SK-N-MC (cell line): ENCODE results near the gene TBXA2R.

Experiments used
- DNase-seq: peaks from one replicate; pipeline ENCODE4 v3.0.0-alpha.2; 2011; ENCODE audit warnings: low read depth, low spot score
- H3K27ac ChIP-seq: fragments of 200-600 bp; sonication (generic); 2 replicates; pipeline ENCODE4 v1.5.1; 2016; ENCODE audit warnings: mixed run types
- H3K36me3 ChIP-seq: fragments of 200-600 bp; sonication (generic); 2 replicates; pipeline ENCODE4 v1.6.1; 2017; ENCODE audit warnings: antibody characterized with exemption, low read length, mixed read lengths; ENCODE audit not compliant: insufficient read depth
- H3K4me3 ChIP-seq: fragments of 200-600 bp; sonication (generic); 2 replicates; pipeline ENCODE4 v1.5.1; 2016
- H3K9ac ChIP-seq: fragments of 200-600 bp; sonication (generic); 2 replicates; pipeline ENCODE4 v1.8.0; 2017; ENCODE audit warnings: mixed run types, mixed read lengths; ENCODE audit not compliant: insufficient read length
- H3K9me3 ChIP-seq: fragments of 200-600 bp; sonication (generic); 2 replicates; pipeline ENCODE4 v1.6.1; 2017; ENCODE audit warnings: low read depth, mild to moderate bottlenecking, antibody characterized with exemption, low read length, moderate library complexity, mixed read lengths
- EZH2 ChIP-seq: fragments of 200-600 bp; sonication (generic); IDR thresholded peaks from one replicate; pipeline ENCODE4 v1.6.1; 2017; ENCODE audit warnings: antibody characterized with exemption
- FOXP2 ChIP-seq: optimal IDR thresholded peaks from 2 replicates; pipeline ENCODE3; 2011; ENCODE audit warnings: mild to moderate bottlenecking, moderate library complexity; ENCODE audit not compliant: insufficient read depth; ENCODE audit errors: extremely low read length, control extremely low read depth
- POLR2AphosphoS5 ChIP-seq: IDR thresholded peaks from 2 replicates; pipeline ENCODE4 v1.6.1; 2012; ENCODE audit warnings: mild to moderate bottlenecking, low read depth, low read length, borderline replicate concordance

TBXA2R gene

DNA sequence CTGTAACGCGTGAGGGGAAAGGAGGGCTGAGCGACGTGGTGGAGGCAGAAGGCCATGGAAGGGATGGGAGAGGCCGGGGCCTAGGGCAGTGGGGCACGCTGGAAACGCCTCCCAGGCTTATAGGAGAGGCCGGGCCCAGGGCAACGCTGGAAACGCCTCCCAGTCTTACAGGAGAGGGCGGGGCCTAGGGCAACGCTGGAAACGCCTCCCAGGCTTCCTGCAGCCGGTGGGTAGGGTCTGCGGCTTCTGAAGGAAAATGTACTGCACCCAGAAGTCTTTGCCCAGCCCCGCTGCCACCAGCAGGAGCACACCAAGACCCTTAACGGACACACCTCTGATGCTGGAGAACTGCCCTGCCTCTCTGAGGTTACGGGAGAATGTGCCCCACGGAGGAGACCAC lies 10.8 kb upstream of the TBXA2R start:
- Histone ChIP-seq H3K9ac (peak overlapping the region; percentile 17), H3K36me3 (peaks cover 2% of the 10 kb centered on the region; the same call in 1 of the 2 replicates), H3K27ac (no peak overlapping the region), H3K9me3 (no peaks in the 10 kb centered on the region), H3K4me3 (no peak overlapping the region)
- TF ChIP-seq POLR2AphosphoS5 (no peak), EZH2 (no peak), FOXP2 (no peak)
- no peak for DNase-seq

DNA sequence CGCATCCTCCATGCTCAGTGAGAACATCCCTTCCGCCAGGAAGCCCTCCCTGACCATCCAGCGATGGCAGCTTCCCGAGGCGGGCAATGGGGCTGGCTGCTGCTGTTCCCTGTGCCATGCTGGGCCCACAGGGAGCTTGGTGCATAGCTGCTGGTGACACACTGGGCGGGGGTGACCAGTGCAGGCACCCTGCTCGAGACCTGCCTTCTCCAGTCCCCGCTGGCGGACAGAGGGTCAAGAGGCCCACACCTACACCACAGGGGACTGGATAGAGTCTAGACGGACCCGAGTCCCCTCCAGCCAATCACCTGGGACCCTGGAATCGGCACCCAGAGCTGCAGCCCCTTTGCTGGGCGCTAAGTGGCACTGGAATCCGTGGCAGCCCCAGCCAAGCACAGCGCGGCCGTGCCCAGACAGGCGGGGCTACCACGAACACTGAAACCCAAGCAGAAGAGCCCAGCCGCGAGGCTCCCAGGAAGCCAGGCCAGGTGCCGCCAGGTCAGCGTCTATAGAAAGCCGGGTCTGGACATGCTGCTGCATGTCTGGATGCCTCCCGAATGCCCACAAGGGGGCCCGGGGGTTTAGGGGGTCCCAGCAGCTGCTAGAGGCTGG lies 9.0 kb upstream of the TBXA2R start:
- H3K9ac ChIP-seq, result no peak overlapping the region
- no peak overlapping the region for H3K27ac ChIP-seq
- H3K4me3 ChIP-seq, result no peak overlapping the region
- H3K9me3 ChIP-seq, result no peaks in the 10 kb centered on the region
- no peaks in the 10 kb centered on the region; the same call in 1 of the 2 replicates for H3K36me3 ChIP-seq
- DNase-seq, result no peak
- TF ChIP-seq FOXP2 (no peak), EZH2 (no peak), POLR2AphosphoS5 (no peak)

GRCh38 chr19:3614858-3615505 lies 8.3 kb upstream of the TBXA2R start:
- H3K27ac ChIP-seq, result no peak overlapping the region
- TF ChIP-seq POLR2AphosphoS5 (no peak), EZH2 (no peak), FOXP2 (no peak)
- no peak overlapping the region for H3K9ac ChIP-seq
- no peak for DNase-seq
- no peaks in the 10 kb centered on the region for H3K9me3 ChIP-seq
- H3K4me3 ChIP-seq, result no peak overlapping the region
- no peaks in the 10 kb centered on the region; the same call in 1 of the 2 replicates for H3K36me3 ChIP-seq

- H3K9me3 ChIP-seq, result no peaks in the 10 kb centered on the region
- no peaks in the 10 kb centered on the region; the same call in 1 of the 2 replicates for H3K36me3 ChIP-seq
- H3K4me3 ChIP-seq, result no peak overlapping the region
- no peak for TF ChIP-seq EZH2
- no peak for TF ChIP-seq FOXP2
- no peak for TF ChIP-seq POLR2AphosphoS5
- no peak overlapping the region for H3K9ac ChIP-seq
- no peak overlapping the region for H3K27ac ChIP-seq
- DNase-seq, result no peak
These were observed 7.4 kb upstream of the TBXA2R start for GRCh38 chr19:3613818-3614661.

GRCh38 chr19:3612901-3613741 lies 6.4 kb upstream of the TBXA2R start:
- no peak overlapping the region for H3K9ac ChIP-seq
- no peak overlapping the region for H3K27ac ChIP-seq
- no peak for DNase-seq
- TF ChIP-seq EZH2 (no peak), POLR2AphosphoS5 (no peak), FOXP2 (no peak)
- H3K36me3 ChIP-seq, result no peaks in the 10 kb centered on the region; the same call in 1 of the 2 replicates
- H3K4me3 ChIP-seq, result no peak overlapping the region
- H3K9me3 ChIP-seq, result no peaks in the 10 kb centered on the region

GRCh38 chr19:3612330-3612729 lies 5.7 kb upstream of the TBXA2R start:
- H3K9ac ChIP-seq, result no peak overlapping the region
- TF ChIP-seq POLR2AphosphoS5, result no peak
- TF ChIP-seq FOXP2, result no peak
- no peak for TF ChIP-seq EZH2
- no peak for DNase-seq
- H3K36me3 ChIP-seq, result no peaks in the 10 kb centered on the region; the same call in 1 of the 2 replicates
- H3K4me3 ChIP-seq, result no peak overlapping the region
- no peak overlapping the region for H3K27ac ChIP-seq
- no peaks in the 10 kb centered on the region for H3K9me3 ChIP-seq

DNA sequence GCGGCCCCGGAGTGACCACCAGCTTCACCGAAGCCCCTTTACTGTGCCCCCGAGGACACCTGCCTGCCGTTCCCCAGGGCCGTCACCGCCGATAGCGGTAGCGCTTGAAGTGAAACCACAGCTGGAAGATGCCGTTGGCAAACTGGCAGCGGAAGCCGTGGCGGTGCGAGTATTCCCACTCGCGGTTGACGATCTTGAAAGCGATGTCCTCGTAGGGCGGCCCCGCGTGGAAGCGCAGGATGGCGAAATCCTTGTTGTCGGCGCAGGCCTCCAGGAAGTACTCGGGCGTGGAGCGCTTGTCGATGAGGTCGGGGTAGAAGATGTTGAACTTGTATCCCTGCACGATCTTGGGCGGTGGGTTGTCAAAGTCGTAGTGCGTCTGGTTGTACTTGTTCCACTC lies 5.2 kb upstream of the TBXA2R start:
- Histone ChIP-seq H3K27ac (no peak overlapping the region), H3K9me3 (no peaks in the 10 kb centered on the region), H3K36me3 (no peaks in the 10 kb centered on the region; the same call in 1 of the 2 replicates), H3K9ac (no peak overlapping the region), H3K4me3 (no peak overlapping the region)
- TF ChIP-seq FOXP2 (no peak), POLR2AphosphoS5 (no peak), EZH2 (no peak)
- DNase-seq, result no peak
